Activated CD4-positive, alpha-beta memory T cell treated with anti-CD3 and anti-CD28 coated beads, Interleukin-2, amount 10 ng/mL, durations not matched to agents 7 days and 5 days (primary cell): ENCODE results near the gene ANO9. TPM values are rescaled to one million over a fixed set of nuclear protein-coding genes. Genes with fewer than 3 reads are reported as not detected.
"Not testable (repeated sequence)": the region's sequence is repeated elsewhere in the genome, so short reads cannot be mapped to it uniquely, and the experiment has no call there.

Experiments
- CTCF ChIA-PET: fragments of 350-600 bp; sonication (Branson Sonifier 250); formaldehyde crosslinking; loops from one replicate; lab custom pipeline; 2021; ENCODE audit warnings: antibody characterized with exemption, inconsistent platforms; lab: Charles Lee
- POLR2A ChIA-PET: fragments of 350-600 bp; sonication (Branson Sonifier 250); formaldehyde crosslinking; loops from one replicate; lab custom pipeline; 2021; ENCODE audit warnings: antibody characterized with exemption; lab: Charles Lee
- DNase-seq: peaks from one replicate; pipeline ENCODE4 v3.0.0-alpha.2; 2020
- H3K27ac Mint-ChIP-seq: one replicate; pipeline ENCODE4 v1.8.0; 2021; ENCODE audit warnings: mild to moderate bottlenecking, mixed read lengths
- H3K27me3 Mint-ChIP-seq: one replicate; pipeline ENCODE4 v1.8.0; 2021; ENCODE audit warnings: mixed read lengths
- H3K36me3 Mint-ChIP-seq: one replicate; pipeline ENCODE4 v1.8.0; 2021; ENCODE audit warnings: low read depth, mixed read lengths
- H3K4me1 Mint-ChIP-seq: one replicate; pipeline ENCODE4 v1.8.0; 2021; ENCODE audit warnings: mixed read lengths
- H3K4me3 Mint-ChIP-seq: one replicate; pipeline ENCODE4 v1.8.0; 2021; ENCODE audit warnings: mild to moderate bottlenecking, mixed read lengths
- H3K9me3 Mint-ChIP-seq: one replicate; pipeline ENCODE4 v1.8.0; 2021; ENCODE audit warnings: mixed read lengths
- total RNA-seq, 2 experiments: library from RNA; stranded (reverse); gene quantifications; one replicate each; pipeline ENCODE4 v1.2.3, GENCODE V29; 2021

The ANO9 gene
- total RNA-seq, 2 experiments from 2014 or later, result 69.2 to 73.5 TPM

GRCh38 chr11:477052-477715 lies 35.4 kb upstream of the ANO9 start:
- H3K9me3 Mint-ChIP-seq, result no peaks in the 10 kb centered on the region
- CTCF ChIA-PET, result no interaction called here

GRCh38 chr11:476416-476815 lies 34.6 kb upstream of the ANO9 start:
- POLR2A ChIA-PET, result no interaction called here
- CTCF ChIA-PET, result interaction anchor here (0.5 kb wide), 1 partner anchor 341 kb away, joined by 3 read pairs; no protein-coding TSS in a partner anchor

More at GRCh38 chr11:477052-477715, 35.4 kb upstream of the ANO9 start:
- Mint-ChIP-seq H3K27ac (no peak overlapping the region), H3K4me1 (no peaks in the 10 kb centered on the region), H3K27me3 (no peaks in the 10 kb centered on the region), H3K4me3 (no peak overlapping the region), H3K36me3 (no peaks in the 10 kb centered on the region)
- no peak for DNase-seq
- POLR2A ChIA-PET, result no interaction called here

DNA sequence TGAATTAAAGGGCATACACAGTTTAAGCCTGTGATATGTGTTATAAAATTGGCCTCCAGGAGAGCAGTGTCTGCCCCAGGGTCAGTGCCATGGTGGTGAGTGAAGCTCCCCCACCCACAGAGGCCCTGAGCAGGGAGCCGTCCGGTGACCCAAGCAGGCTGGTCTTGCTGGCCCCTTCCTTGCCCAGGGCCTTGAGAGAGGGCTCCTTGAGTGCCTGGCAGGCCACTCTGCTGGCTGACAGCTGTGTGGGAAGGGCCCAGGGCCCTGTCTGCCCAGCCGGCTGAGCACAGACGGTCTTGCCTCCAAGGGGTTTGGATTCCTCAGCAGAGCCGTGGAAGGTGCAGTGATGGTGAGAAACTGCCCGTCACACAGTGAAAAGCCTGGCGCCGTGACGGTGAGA lies 34.1 kb upstream of the ANO9 start:
- DNase-seq, result no peak
- H3K27me3 Mint-ChIP-seq, result no peaks in the 10 kb centered on the region
- H3K27ac Mint-ChIP-seq, result no peak overlapping the region
- H3K4me3 Mint-ChIP-seq, result no peak overlapping the region
- no peaks in the 10 kb centered on the region for H3K4me1 Mint-ChIP-seq
- POLR2A ChIA-PET, result no interaction called here
- no peaks in the 10 kb centered on the region for H3K9me3 Mint-ChIP-seq
- H3K36me3 Mint-ChIP-seq, result no peaks in the 10 kb centered on the region
- CTCF ChIA-PET, result interaction anchor here (0.5 kb wide), 1 partner anchor 341 kb away, joined by 3 read pairs; no protein-coding TSS in a partner anchor

More at GRCh38 chr11:476416-476815, 34.6 kb upstream of the ANO9 start:
- no peaks in the 10 kb centered on the region for H3K36me3 Mint-ChIP-seq
- H3K4me1 Mint-ChIP-seq, result no peaks in the 10 kb centered on the region
- H3K27ac Mint-ChIP-seq, result no peak overlapping the region
- DNase-seq, result no peak
- no peaks in the 10 kb centered on the region for H3K9me3 Mint-ChIP-seq
- H3K27me3 Mint-ChIP-seq, result no peaks in the 10 kb centered on the region
- H3K4me3 Mint-ChIP-seq, result no peak overlapping the region

GRCh38 chr11:474914-475506 lies 33.2 kb upstream of the ANO9 start:
- CTCF ChIA-PET, result no interaction called here
- Mint-ChIP-seq H3K4me3 (no peak overlapping the region), H3K27ac (no peak overlapping the region), H3K36me3 (no peaks in the 10 kb centered on the region), H3K9me3 (no peaks in the 10 kb centered on the region), H3K27me3 (no peaks in the 10 kb centered on the region), H3K4me1 (no peaks in the 10 kb centered on the region)
- POLR2A ChIA-PET, result no interaction called here
- DNase-seq, result no peak

GRCh38 chr11:473962-474785 lies 32.4 kb upstream of the ANO9 start:
- Mint-ChIP-seq H3K36me3 (no peaks in the 10 kb centered on the region), H3K27me3 (no peaks in the 10 kb centered on the region), H3K27ac (no peak overlapping the region), H3K9me3 (no peaks in the 10 kb centered on the region), H3K4me3 (no peak overlapping the region), H3K4me1 (no peaks in the 10 kb centered on the region)
- ChIA-PET POLR2A (no interaction called here), CTCF (no interaction called here)
- no peak for DNase-seq

DNA sequence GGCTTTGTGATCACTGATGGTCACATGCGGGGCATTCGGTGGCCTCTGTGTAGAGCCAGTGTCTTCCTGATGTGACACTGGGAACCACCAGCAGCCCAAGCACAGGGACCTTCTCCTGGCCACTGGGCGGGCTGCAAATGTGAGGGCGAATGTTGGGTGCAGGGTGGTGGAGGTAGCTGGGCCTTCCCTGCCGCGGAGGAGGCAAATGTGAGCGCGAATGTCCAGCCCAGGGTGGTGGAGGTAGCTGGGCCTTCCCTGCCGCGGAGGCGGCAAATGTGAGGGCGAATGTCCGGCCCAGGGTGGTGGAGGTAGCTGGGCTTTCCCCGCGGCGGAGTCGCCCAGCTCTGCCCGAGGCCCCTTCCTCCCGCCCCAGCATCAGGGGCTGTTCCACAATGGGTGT lies 31.6 kb upstream of the ANO9 start:
- Mint-ChIP-seq H3K4me3 (no peak overlapping the region), H3K4me1 (no peaks in the 10 kb centered on the region), H3K36me3 (no peaks in the 10 kb centered on the region), H3K27me3 (no peaks in the 10 kb centered on the region), H3K9me3 (no peaks in the 10 kb centered on the region), H3K27ac (no peak overlapping the region)
- CTCF ChIA-PET, result no interaction called here
- POLR2A ChIA-PET, result interaction anchor here (1.5 kb wide), 1 partner anchor 23 kb away, joined by 3 read pairs; no protein-coding TSS in a partner anchor
- no peak for DNase-seq

DNA sequence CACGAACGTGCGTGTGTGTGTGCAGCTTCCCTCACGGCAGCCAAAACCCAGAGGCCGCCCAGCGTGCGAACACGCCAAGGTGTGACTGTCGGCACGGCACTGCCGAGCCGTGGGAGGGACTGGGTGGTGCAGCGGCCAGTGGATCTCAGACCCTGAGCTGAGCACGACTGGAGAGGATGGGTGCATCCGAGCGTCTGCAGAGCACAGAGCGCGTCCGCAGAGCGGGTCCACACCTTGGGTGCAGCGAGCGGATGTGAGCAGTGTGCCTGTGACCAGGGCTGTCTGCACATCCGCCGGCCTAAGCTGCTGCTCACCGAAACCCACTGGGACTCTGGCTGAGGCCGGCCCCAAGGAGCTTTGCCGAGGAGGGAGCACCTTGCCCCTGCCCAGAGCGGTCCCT lies 31.0 kb upstream of the ANO9 start:
- no peak for DNase-seq
- H3K36me3 Mint-ChIP-seq, result no peaks in the 10 kb centered on the region
- H3K4me1 Mint-ChIP-seq, result no peaks in the 10 kb centered on the region
- ChIA-PET POLR2A (interaction anchor here (1.5 kb wide), 1 partner anchor 22 kb away, joined by 3 read pairs; no protein-coding TSS in a partner anchor), CTCF (no interaction called here)
- H3K27ac Mint-ChIP-seq, result no peak overlapping the region
- no peaks in the 10 kb centered on the region for H3K9me3 Mint-ChIP-seq
- H3K4me3 Mint-ChIP-seq, result no peak overlapping the region
- H3K27me3 Mint-ChIP-seq, result no peaks in the 10 kb centered on the region

DNA sequence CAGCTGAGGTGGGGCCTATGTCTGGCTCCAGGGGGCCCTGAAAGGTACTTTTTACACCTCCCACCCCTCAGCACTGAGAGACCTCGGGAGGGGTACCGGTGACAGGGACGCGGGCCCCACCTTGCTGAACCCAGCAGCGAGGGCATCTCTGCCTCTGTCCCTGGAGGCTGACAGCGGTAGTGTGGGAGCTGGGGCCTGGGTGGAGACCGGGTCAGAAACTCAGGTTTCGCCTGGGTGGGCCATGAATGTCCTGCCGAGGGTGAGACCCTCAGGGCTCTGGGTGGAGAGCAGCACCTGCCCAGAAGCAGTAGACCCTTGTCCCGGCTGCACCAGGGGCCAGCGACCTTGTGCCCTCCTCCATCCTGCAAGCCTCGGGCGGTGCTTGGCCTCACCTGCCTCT lies 30.5 kb upstream of the ANO9 start:
- no peak for DNase-seq
- Mint-ChIP-seq H3K4me3 (no peak overlapping the region), H3K9me3 (no peaks in the 10 kb centered on the region), H3K27ac (no peak overlapping the region), H3K27me3 (no peaks in the 10 kb centered on the region), H3K4me1 (no peaks in the 10 kb centered on the region), H3K36me3 (no peaks in the 10 kb centered on the region)
- ChIA-PET CTCF (no interaction called here), POLR2A (interaction anchor here (1.5 kb wide), 1 partner anchor 21 kb away, joined by 3 read pairs; no protein-coding TSS in a partner anchor)

DNA sequence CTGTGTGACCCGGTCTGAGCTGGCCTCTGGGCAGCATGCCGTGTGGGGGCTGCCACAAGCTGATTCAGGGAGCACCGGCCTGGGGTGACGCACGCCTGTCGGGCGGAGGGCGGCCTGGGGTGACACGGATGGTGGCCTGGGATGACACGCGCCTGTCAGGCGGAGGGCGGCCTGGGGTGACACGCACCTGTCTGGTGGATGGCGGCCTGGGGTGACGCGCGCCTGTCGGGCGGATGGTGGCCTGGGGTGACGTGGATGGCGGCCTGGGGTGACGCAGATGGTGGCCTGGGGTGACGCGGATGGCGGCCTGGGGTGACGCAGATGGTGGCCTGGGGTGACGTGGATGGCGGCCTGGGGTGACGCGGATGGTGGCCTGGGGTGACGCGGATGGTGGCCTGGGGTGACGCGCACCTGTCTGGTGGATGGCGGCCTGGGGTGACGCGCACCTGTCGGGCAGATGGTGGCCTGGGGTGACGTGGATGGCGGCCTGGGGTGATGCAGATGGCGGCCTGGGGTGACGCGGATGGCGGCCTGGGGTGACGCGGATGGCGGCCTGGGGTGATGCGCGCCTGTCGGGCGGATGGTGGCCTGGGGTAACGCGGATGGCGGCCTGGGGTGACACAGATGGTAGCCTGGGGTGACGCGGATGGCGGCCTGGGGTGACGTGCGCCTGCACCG lies 29.8 kb upstream of the ANO9 start:
- Mint-ChIP-seq H3K27ac (no peak overlapping the region), H3K4me1 (no peaks in the 10 kb centered on the region), H3K27me3 (no peaks in the 10 kb centered on the region), H3K36me3 (no peaks in the 10 kb centered on the region), H3K9me3 (no peaks in the 10 kb centered on the region), H3K4me3 (no peak overlapping the region)
- POLR2A ChIA-PET, result no interaction called here
- no peak for DNase-seq
- CTCF ChIA-PET, result no interaction called here

- Mint-ChIP-seq H3K27me3 (no peaks in the 10 kb centered on the region), H3K4me1 (no peaks in the 10 kb centered on the region), H3K9me3 (no peaks in the 10 kb centered on the region), H3K4me3 (no peak overlapping the region), H3K27ac (no peak overlapping the region), H3K36me3 (no peaks in the 10 kb centered on the region)
- POLR2A ChIA-PET, result no interaction called here
- DNase-seq, result no peak
- CTCF ChIA-PET, result interaction anchor here (1.8 kb wide), 1 partner anchor 13 kb away, joined by 3 read pairs; no protein-coding TSS in a partner anchor
Observed at GRCh38 chr11:469684-470560, 28.1 kb upstream of the ANO9 start.

DNA sequence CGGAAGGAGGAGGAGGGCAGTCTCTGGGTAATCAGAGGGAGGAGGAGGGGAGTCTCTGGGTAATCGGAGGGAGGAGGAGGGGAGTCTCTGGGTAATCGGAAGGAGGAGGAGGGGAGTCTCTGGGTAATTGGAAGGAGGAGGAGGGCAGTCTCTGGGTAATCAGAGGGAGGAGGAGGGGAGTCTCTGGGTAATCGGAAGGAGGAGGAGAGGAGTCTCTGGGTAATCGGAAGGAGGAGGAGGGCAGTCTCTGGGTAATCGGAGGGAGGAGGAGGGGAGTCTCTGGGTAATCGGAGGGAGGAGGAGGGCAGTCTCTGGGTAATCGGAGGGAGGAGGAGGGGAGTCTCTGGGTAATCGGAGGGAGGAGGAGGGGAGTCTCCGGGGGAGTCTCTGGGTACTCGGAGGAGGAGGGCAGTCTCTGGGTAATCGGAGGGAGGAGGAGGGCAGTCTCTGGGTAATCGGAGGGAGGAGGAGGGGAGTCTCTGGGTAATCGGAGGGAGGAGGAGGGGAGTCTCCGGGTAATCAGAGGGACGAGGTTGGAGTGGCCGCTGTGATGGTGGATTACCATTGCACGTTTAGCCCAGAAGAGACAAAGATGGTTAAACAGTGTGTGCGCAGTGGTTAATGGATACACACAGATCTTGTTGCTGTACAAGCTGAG lies 27.3 kb upstream of the ANO9 start:
- H3K36me3 Mint-ChIP-seq, POLR2A ChIA-PET, H3K27ac Mint-ChIP-seq, DNase-seq, H3K9me3 Mint-ChIP-seq, H3K4me3 Mint-ChIP-seq, H3K27me3 Mint-ChIP-seq, H3K4me1 Mint-ChIP-seq: not testable (repeated sequence)
- CTCF ChIA-PET, result interaction anchor here (1.8 kb wide), 1 partner anchor 13 kb away, joined by 3 read pairs; no protein-coding TSS in a partner anchor

DNA sequence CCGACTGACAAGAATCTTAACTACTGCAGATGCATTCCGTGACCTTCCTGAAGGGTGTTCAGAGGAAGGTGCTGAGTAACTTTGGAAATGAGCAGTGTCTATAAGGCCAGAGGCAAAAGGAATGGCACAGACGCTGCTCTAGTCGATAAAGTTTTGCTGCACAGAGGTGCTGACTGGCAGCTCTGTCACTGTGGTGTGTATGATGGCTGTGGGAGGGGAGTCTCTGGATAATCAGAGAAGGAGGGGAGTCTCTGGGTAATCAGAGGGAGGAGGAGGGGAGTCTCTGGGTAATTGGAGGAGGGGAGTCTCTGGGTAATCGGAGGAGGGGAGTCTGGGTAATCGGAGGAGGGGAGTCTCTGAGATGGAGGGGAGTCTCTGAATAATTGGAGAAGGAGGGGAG lies 26.7 kb upstream of the ANO9 start:
- ChIA-PET POLR2A (no interaction called here), CTCF (no interaction called here)
- H3K4me1 Mint-ChIP-seq, result no peaks in the 10 kb centered on the region
- no peaks in the 10 kb centered on the region for H3K27me3 Mint-ChIP-seq
- no peaks in the 10 kb centered on the region for H3K9me3 Mint-ChIP-seq
- H3K27ac Mint-ChIP-seq, result no peak overlapping the region
- H3K4me3 Mint-ChIP-seq, result no peak overlapping the region
- DNase-seq, result no peak
- no peaks in the 10 kb centered on the region for H3K36me3 Mint-ChIP-seq
